Activated T-helper 9 cell treated with anti-CD3 and anti-CD28 coated beads, Interleukin-2, amount 50 U/mL, for 16 hours (primary cell): ENCODE measurements around the gene TRIM36.

Experiments
- DNase-seq: peaks from one replicate; pipeline ENCODE4 v3.0.0-alpha.2; 2020; ENCODE audit warnings: low read depth

Gene TRIM36

GRCh38 chr5:115165790-115166189 lies 3.9 kb downstream of the TRIM36 start:
- DNase-seq: no peak

GRCh38 chr5:115160975-115161475 lies 8.7 kb downstream of the TRIM36 start:
- DNase-seq: no peak

GRCh38 chr5:115151208-115151805 lies 18.4 kb downstream of the TRIM36 start:
- no peak for DNase-seq

GRCh38 chr5:115150512-115150911 lies 19.2 kb downstream of the TRIM36 start:
- DNase-seq: no peak

GRCh38 chr5:115147052-115147451 lies 22.7 kb downstream of the TRIM36 start:
- DNase-seq: no peak

GRCh38 chr5:115136294-115136693 lies 33.4 kb downstream of the TRIM36 start:
- DNase-seq: no peak

- no peak for DNase-seq
Measured at GRCh38 chr5:115132465-115132864, 37.2 kb downstream of the TRIM36 start.

- DNase-seq: no peak
Measured at GRCh38 chr5:115126303-115126702, 43.4 kb downstream of the TRIM36 start.

- DNase-seq: no peak
Measured at GRCh38 chr5:115124741-115125140, 45.0 kb downstream of the TRIM36 start.

- no peak for DNase-seq
Measured at GRCh38 chr5:115116001-115116400, 53.7 kb downstream of the TRIM36 start.

GRCh38 chr5:115109840-115110239 lies 59.9 kb downstream of the TRIM36 start:
- no peak for DNase-seq

- DNase-seq: no peak
Measured at GRCh38 chr5:115109356-115109755, 60.4 kb downstream of the TRIM36 start.

- no peak for DNase-seq
Measured at GRCh38 chr5:115100319-115100955, 69.3 kb downstream of the TRIM36 start.

GRCh38 chr5:115098041-115098702 lies 71.5 kb downstream of the TRIM36 start:
- DNase-seq: no peak

GRCh38 chr5:115097236-115097635 lies 72.5 kb downstream of the TRIM36 start:
- no peak for DNase-seq

- no peak for DNase-seq
Measured at GRCh38 chr5:115096034-115096769, 73.5 kb downstream of the TRIM36 start.

- DNase-seq: no peak
Measured at GRCh38 chr5:115087951-115088350, 81.8 kb downstream of the TRIM36 start.

- no peak for DNase-seq
Measured at GRCh38 chr5:115086473-115086872, 83.2 kb downstream of the TRIM36 start.

GRCh38 chr5:115084246-115084793 lies 85.4 kb downstream of the TRIM36 start:
- DNase-seq: no peak

- no peak for DNase-seq
Measured at GRCh38 chr5:115079924-115080623, 89.6 kb downstream of the TRIM36 start.
